NCI-H510A (cell line): ENCODE measurements around the gene ANKRD45.
"Not testable (repeated sequence)": the region's sequence is repeated elsewhere in the genome, so short reads cannot be mapped to it uniquely, and the experiment has no call there.

Source experiments
- DNase-seq: peaks from one replicate; lab custom pipeline; 2025; lab: John Stamatoyannopoulos, UW

The ANKRD45 gene

GRCh38 chr1:173572201-173572873, 97.3 kb downstream of the ANKRD45 start:
- DNase-seq = no peak

DNA sequence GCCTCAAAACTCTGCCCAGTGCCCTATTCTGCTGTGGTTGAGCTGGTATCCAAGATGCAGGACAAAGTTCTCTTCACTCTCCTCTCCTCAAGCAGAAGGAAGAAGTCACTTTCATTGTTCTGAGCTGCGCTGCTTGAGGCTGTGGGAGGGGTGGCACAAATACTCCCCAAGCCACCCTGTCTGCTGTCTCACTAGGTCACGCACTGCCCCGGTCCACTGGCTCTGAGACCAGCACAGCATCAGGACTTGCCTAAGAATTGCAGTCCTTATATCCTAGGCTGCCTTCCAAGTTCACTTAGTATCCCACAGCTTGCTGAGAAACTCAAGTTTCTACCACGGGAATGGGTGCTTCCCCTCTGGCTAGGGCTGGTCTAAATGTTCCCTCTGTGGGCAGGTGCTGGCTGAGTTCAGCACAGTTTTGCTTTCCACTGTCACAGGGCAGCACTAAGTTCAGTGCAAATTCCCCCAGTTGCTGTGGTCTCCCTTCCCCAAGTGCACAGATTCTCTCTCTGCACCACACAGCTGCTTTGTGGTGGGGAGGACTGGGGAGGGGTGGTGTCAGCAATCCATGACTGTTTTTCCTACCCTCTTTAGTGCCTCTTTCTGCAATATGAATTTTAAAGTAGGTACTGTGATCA, 99.2 kb downstream of the ANKRD45 start:
- DNase-seq = no peak

DNA sequence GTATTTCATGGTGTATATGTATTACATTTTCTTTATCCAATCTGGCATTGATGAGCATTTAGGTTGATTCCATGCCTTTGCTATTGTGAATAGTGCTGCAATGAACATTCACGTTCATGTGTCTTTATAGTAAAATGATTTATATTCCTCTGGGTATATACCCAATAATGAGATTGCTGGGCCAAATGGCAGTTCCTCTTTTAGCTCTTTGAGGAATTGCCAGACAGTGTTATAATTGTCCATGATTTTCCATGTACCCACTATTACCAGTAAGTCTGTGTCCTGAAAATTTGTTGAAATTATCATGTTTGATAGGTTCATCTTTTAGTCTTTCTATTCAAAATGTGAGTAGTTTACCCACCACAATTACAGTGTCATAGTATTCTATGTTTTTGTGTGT, 101.2 kb downstream of the ANKRD45 start:
- DNase-seq = no peak

- not testable (repeated sequence) for DNase-seq
These were observed 105.8 kb downstream of the ANKRD45 start for GRCh38 chr1:173563846-173564245.

DNA sequence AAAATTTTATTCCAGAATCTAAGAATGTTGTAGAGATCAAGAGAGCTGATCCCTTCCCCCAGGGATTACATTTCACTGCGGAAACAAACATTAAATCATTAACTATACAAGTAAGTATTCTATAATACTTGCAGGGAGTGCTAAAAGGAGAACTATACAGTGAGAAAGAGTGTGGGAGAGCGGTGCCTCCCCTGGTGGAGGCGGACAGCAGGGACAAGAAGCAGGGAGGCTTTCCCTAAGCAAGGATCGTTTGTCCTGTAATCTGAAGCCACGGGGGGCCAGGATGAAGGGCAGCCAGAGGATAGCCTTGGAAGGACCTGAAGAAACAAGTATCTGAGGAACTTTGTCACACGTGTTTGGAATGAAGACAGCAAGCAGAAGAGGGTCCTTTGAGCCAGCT, 106.8 kb downstream of the ANKRD45 start:
- no peak for DNase-seq

- DNase-seq = no peak
These were observed 108.4 kb downstream of the ANKRD45 start for GRCh38 chr1:173561263-173561662.

- no peak for DNase-seq
These were observed 109.3 kb downstream of the ANKRD45 start for GRCh38 chr1:173560285-173560880.
